Gastroesophageal sphincter (tissue), 3 donors: ENCODE measurements around the gene IL1RAP.

Experiments
- EP300 ChIP-seq: sonication (generic); formaldehyde crosslinking; IDR thresholded peaks from one replicate; pipeline ENCODE4 v1.6.1; 2017; ENCODE audit warnings: antibody characterized with exemption, mild to moderate bottlenecking
- POLR2A ChIP-seq, 2 donors: fragments of 450-650 bp; IDR thresholded peaks; one replicate each; pipeline ENCODE4 v1.6.1; 2017; ENCODE audit warnings: antibody characterized with exemption in 2 of 2, mild to moderate bottlenecking in 2 of 2, moderate library complexity in 1 of 2
- TF ChIP-seq, protein P1 (sequence below), 4 experiments: fragments of 200-600 bp in 2 of 4; fragments of 450-650 bp in 2 of 4; sonication (generic) in 1 of 4; IDR thresholded peaks; one replicate each; pipeline ENCODE4 v1.5.1; 2017 to 2019; ENCODE audit warnings: antibody characterized with exemption in 4 of 4, mild to moderate bottlenecking in 2 of 4, moderate library complexity in 2 of 4

DNA sequence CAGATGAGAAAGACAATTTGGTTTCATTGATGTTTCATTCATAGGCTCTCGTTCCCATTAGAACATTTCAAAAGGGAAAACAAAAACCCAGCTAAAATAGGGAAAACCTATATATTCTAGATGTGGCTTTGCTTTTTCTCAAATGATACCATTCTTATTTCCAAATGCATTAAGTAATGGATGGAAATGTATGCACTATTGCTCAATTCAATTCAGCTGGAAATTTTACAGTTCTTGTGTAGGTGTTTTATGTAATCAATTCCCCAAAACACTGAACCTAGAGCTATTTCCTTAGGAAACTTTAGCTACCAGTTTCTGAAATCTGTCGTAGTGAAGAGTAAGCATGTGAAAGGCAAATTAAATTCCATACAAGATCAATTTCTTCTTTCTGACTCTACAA, 11.7 kb downstream of the IL1RAP start:
- TF ChIP-seq, protein P1, sequence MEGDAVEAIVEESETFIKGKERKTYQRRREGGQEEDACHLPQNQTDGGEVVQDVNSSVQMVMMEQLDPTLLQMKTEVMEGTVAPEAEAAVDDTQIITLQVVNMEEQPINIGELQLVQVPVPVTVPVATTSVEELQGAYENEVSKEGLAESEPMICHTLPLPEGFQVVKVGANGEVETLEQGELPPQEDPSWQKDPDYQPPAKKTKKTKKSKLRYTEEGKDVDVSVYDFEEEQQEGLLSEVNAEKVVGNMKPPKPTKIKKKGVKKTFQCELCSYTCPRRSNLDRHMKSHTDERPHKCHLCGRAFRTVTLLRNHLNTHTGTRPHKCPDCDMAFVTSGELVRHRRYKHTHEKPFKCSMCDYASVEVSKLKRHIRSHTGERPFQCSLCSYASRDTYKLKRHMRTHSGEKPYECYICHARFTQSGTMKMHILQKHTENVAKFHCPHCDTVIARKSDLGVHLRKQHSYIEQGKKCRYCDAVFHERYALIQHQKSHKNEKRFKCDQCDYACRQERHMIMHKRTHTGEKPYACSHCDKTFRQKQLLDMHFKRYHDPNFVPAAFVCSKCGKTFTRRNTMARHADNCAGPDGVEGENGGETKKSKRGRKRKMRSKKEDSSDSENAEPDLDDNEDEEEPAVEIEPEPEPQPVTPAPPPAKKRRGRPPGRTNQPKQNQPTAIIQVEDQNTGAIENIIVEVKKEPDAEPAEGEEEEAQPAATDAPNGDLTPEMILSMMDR (IDR thresholded peaks at IDR 0.05): no peak
- TF ChIP-seq POLR2A (IDR thresholded peaks at IDR 0.05): no peak
- TF ChIP-seq EP300: no peak
